IMR-90 (cell line): ENCODE measurements around the gene CXCL3. TPM values are rescaled to one million over a fixed set of nuclear protein-coding genes. Genes with fewer than 3 reads are reported as not detected.

ENCODE experiments used
- ATAC-seq: fragments of 200-7000 bp; cut with Tn5 transposase; 2 replicates; pipeline ENCODE4 v1.9.1; 2020; ENCODE audit warnings: low read depth, mild to moderate bottlenecking, moderate library complexity
- BruUV-seq: library from RNA; stranded (reverse); fragments of 400-500 nt; replicated peaks from 2 replicates; lab custom pipeline; 2021; lab: Mats Ljungman, UMichigan
- CTCF ChIA-PET: fragments of 300-600 bp; formaldehyde crosslinking; extraction: SDS; loops from one replicate; lab custom pipeline; 2021; ENCODE audit warnings: antibody characterized with exemption; lab: Yijun Ruan, JAX
- POLR2A ChIA-PET: fragments of 300-600 bp; sonication (Branson Sonifier 250); formaldehyde crosslinking; loops from one replicate; lab custom pipeline; 2022; ENCODE audit warnings: antibody characterized with exemption; ENCODE audit not compliant: unreplicated experiment; lab: Charles Lee
- DNase-seq: peaks from one replicate; pipeline ENCODE4 v3.0.0; 2013
- H2AFZ ChIP-seq: replicated peaks from 2 replicates; pipeline ENCODE3; 2013; ENCODE audit warnings: low read length, mild to moderate bottlenecking; ENCODE audit not compliant: poor library complexity
- H2AK5ac ChIP-seq: 2 replicates; pipeline ENCODE4 v1.6.1; 2013; ENCODE audit warnings: low read depth, low read length, inconsistent platforms
- H2AK9ac ChIP-seq: replicated peaks from 2 replicates; pipeline ENCODE3; 2013; ENCODE audit warnings: mild to moderate bottlenecking, low read depth, low read length, moderate library complexity; ENCODE audit not compliant: poor library complexity
- H2BK120ac ChIP-seq: 2 replicates; pipeline ENCODE4 v1.6.1; 2013; ENCODE audit warnings: low read depth, low read length, inconsistent platforms
- H2BK15ac ChIP-seq: 3 replicates; pipeline ENCODE4 v1.6.1; 2013; ENCODE audit warnings: low read depth, low read length, inconsistent platforms
- H2BK20ac ChIP-seq: 2 replicates; pipeline ENCODE4 v1.6.1; 2013; ENCODE audit warnings: low read depth, mild to moderate bottlenecking, inconsistent platforms, low read length, moderate library complexity
- H2BK5ac ChIP-seq: 2 replicates; pipeline ENCODE4 v1.6.1; 2013; ENCODE audit warnings: mild to moderate bottlenecking, low read depth, low read length, inconsistent platforms; ENCODE audit not compliant: poor library complexity, severe bottlenecking
- H3K14ac ChIP-seq: replicated peaks from 2 replicates; pipeline ENCODE4 v1.6.1; 2013; ENCODE audit warnings: low read depth, low read length, inconsistent platforms
- H3K18ac ChIP-seq: 2 replicates; pipeline ENCODE4 v1.6.1; 2013; ENCODE audit warnings: low read depth, low read length, control low read depth
- H3K23ac ChIP-seq: 2 replicates; pipeline ENCODE4 v1.6.1; 2013; ENCODE audit warnings: low read depth, low read length, inconsistent platforms
- H3K27ac ChIP-seq: 2 replicates; pipeline ENCODE4 v1.5.1; 2013; ENCODE audit warnings: mild to moderate bottlenecking, control low read depth, low read length; ENCODE audit not compliant: insufficient read depth
- H3K27me3 ChIP-seq: 2 replicates; pipeline ENCODE4 v1.6.1; 2013; ENCODE audit warnings: low read length; ENCODE audit not compliant: control insufficient read depth, insufficient read depth
- H3K36me3 ChIP-seq: 2 replicates; pipeline ENCODE4 v1.6.1; 2013; ENCODE audit warnings: low read length, mixed read lengths; ENCODE audit not compliant: control insufficient read depth, insufficient read depth
- H3K4ac ChIP-seq: 2 replicates; pipeline ENCODE4 v1.6.1; 2013; ENCODE audit warnings: low read depth, low read length, inconsistent platforms
- H3K4me1 ChIP-seq: 2 replicates; pipeline ENCODE4 v1.6.1; 2013; ENCODE audit warnings: low read length, mixed read lengths; ENCODE audit not compliant: control insufficient read depth, insufficient read depth
- H3K4me2 ChIP-seq: 2 replicates; pipeline ENCODE4 v1.6.1; 2013; ENCODE audit warnings: low read depth, mild to moderate bottlenecking, control low read depth, low read length, moderate library complexity
- H3K4me3 ChIP-seq: 2 replicates; pipeline ENCODE4 v1.5.1; 2013; ENCODE audit warnings: low read depth, mild to moderate bottlenecking, control low read depth, low read length, moderate library complexity; ENCODE audit not compliant: insufficient read depth
- H3K56ac ChIP-seq: 2 replicates; pipeline ENCODE4 v1.6.1; 2013; ENCODE audit warnings: low read length, inconsistent platforms; ENCODE audit not compliant: insufficient read depth; ENCODE audit errors: extremely low read depth
- H3K79me1 ChIP-seq, 2 experiments: 2 replicates each; pipeline ENCODE4 v1.6.1; 2013; ENCODE audit warnings: low read length in 2 of 2, inconsistent platforms in 1 of 2, low read depth in 1 of 2
- H3K9ac ChIP-seq: 2 replicates; pipeline ENCODE4 v1.6.1; 2013; ENCODE audit warnings: low read depth, low read length, control low read depth
- H3K9me1 ChIP-seq: 2 replicates; pipeline ENCODE4 v1.6.1; 2013; ENCODE audit warnings: low read length, inconsistent platforms; ENCODE audit not compliant: insufficient read depth
- H3K9me3 ChIP-seq: 2 replicates; pipeline ENCODE4 v1.6.1; 2013; ENCODE audit warnings: low read length; ENCODE audit not compliant: control insufficient read depth, insufficient read depth
- H4K20me1 ChIP-seq: 2 replicates; pipeline ENCODE4 v1.6.1; 2013; ENCODE audit warnings: low read length, inconsistent platforms; ENCODE audit not compliant: insufficient read depth
- H4K5ac ChIP-seq: 2 replicates; pipeline ENCODE4 v1.6.1; 2013; ENCODE audit warnings: mild to moderate bottlenecking, low read depth, low read length, control low read depth
- H4K8ac ChIP-seq, 2 experiments: 2 replicates each; pipeline ENCODE4 v1.6.1; 2013; ENCODE audit warnings: low read depth in 2 of 2, low read length in 2 of 2, control low read depth in 1 of 2, inconsistent platforms in 1 of 2
- H4K91ac ChIP-seq: 2 replicates; pipeline ENCODE4 v1.6.1; 2013; ENCODE audit warnings: low read depth, low read length, inconsistent platforms; ENCODE audit not compliant: insufficient read depth
- BHLHE40 ChIP-seq: fragments of 150-350 bp; IDR thresholded peaks from 2 replicates; pipeline ENCODE4 v1.6.1; 2016; ENCODE audit warnings: mild to moderate bottlenecking, low read depth, low read length
- CHD1 ChIP-seq: IDR thresholded peaks from 2 replicates; pipeline ENCODE4 v1.6.1; 2012; ENCODE audit warnings: low read depth, low read length, improper control_type of control experiment
- FOS ChIP-seq: fragments of 150-350 bp; IDR thresholded peaks from 2 replicates; pipeline ENCODE4 v1.6.1; 2016; ENCODE audit warnings: low read depth, low read length
- MAFK ChIP-seq: IDR thresholded peaks from 2 replicates; pipeline ENCODE4 v1.6.1; 2012; ENCODE audit warnings: low read depth, low read length, improper control_type of control experiment
- MAZ ChIP-seq: IDR thresholded peaks from 2 replicates; pipeline ENCODE4 v1.6.1; 2012; ENCODE audit warnings: low read depth, mild to moderate bottlenecking, low read length, improper control_type of control experiment, moderate library complexity, borderline replicate concordance
- MXI1 ChIP-seq: IDR thresholded peaks from 2 replicates; pipeline ENCODE4 v1.6.1; 2012; ENCODE audit warnings: low read depth, mild to moderate bottlenecking, low read length, moderate library complexity, borderline replicate concordance
- POLR2A ChIP-seq: IDR thresholded peaks from 2 replicates; pipeline ENCODE4 v1.6.1; 2012; ENCODE audit warnings: mild to moderate bottlenecking, low read depth, low read length
- RAD21 ChIP-seq: IDR thresholded peaks from 2 replicates; pipeline ENCODE4 v1.6.1; 2012; ENCODE audit warnings: low read length, improper control_type of control experiment
- RCOR1 ChIP-seq: IDR thresholded peaks from 2 replicates; pipeline ENCODE4 v1.6.1; 2012; ENCODE audit warnings: mild to moderate bottlenecking, low read length, improper control_type of control experiment; ENCODE audit not compliant: insufficient replicate concordance
- RFX5 ChIP-seq: IDR thresholded peaks from 2 replicates; pipeline ENCODE4 v1.8.0; 2012; ENCODE audit warnings: low read depth, mild to moderate bottlenecking, low read length, moderate library complexity
- SMC3 ChIP-seq: fragments of 150-350 bp; IDR thresholded peaks from 2 replicates; pipeline ENCODE4 v1.6.1; 2016; ENCODE audit warnings: low read depth, mild to moderate bottlenecking, antibody characterized with exemption, low read length, moderate library complexity
- USF2 ChIP-seq: fragments of 150-350 bp; IDR thresholded peaks from 2 replicates; pipeline ENCODE4 v1.6.1; 2017; ENCODE audit warnings: mild to moderate bottlenecking, antibody characterized with exemption, low read length, low read depth
- WGBS, 2 experiments: methylation state at CpG; one replicate each; pipeline versions ENCODE4 v1.1.5 to v1.1.7; 2013; ENCODE audit warnings: missing lambda C conversion rate in 2 of 2; ENCODE audit not compliant: insufficient read length in 1 of 2; ENCODE audit errors: extremely low coverage in 2 of 2; 5-methylcytosine and 5-hydroxymethylcytosine counted together
- dilution Hi-C: fragments of 300-500 bp; cut with HindIII; formaldehyde crosslinking; loops from one replicate; pipeline ENCODE4 v1.14.3; 2018; ENCODE audit warnings: low sequenced_read_pairs; ENCODE audit not compliant: unreplicated experiment
- in situ Hi-C: fragments of 300-500 bp; cut with MboI; formaldehyde crosslinking; loops from 3 replicates; pipeline ENCODE4 v1.14.3; 2019; ENCODE audit warnings: low sequenced_read_pairs, inconsistent platforms, mixed read lengths
- intact Hi-C: fragments of 100-400 bp; cut with micrococcal nuclease; formaldehyde crosslinking; loops from 2 replicates; pipeline ENCODE4 v1.10.0; 2022
- polyA plus RNA-seq, 3 experiments: library from polyadenylated mRNA; depleted of rRNA; stranded (reverse); fragments of >200 nt; gene quantifications; 2 replicates each; pipeline ENCODE4 v1.2.3, GENCODE V29; 2012; ENCODE audit warnings: low replicate concordance in 1 of 3
- total RNA-seq: library from RNA; depleted of rRNA; stranded (reverse); fragments of >200 nt; gene quantifications from 2 replicates; pipeline ENCODE4 v1.2.3, GENCODE V29; 2012
- TF ChIP-seq, protein P1 (sequence below): conservative IDR thresholded peaks from 2 replicates; pipeline ENCODE4 v1.5.1; 2012; ENCODE audit warnings: mild to moderate bottlenecking, low read depth, low read length, improper control_type of control experiment

CXCL3 gene
- total and polyA plus RNA-seq, 2 of the 4 experiments (the other 2 are of a cell fraction): 0.18 to 0.74 TPM

- Histone ChIP-seq H3K36me3 (no peaks in the 10 kb centered on the region), H3K4me2 (no peak overlapping the region), H4K5ac (no peak overlapping the region), H4K91ac (peak overlapping the region; percentile 53), H3K4me1 (peaks cover 3% of the 10 kb centered on the region), H2AK5ac (no peak overlapping the region), H3K4me3 (no peak overlapping the region), H3K9me3 (0 out of 2 replicates have a peak, but pooled peaks cover 2% of the 10 kb centered on the region), H4K8ac (peak overlapping the region in 1 of 2 experiments; percentile 11; a peak in 1 of 4 replicates), H2AFZ (no peak overlapping the region), H3K56ac (no peak overlapping the region), H4K20me1 (no peaks in the 10 kb centered on the region), H3K9me1 (no peaks in the 10 kb centered on the region; the same call in 1 of the 2 replicates), H2BK120ac (peak overlapping the region; percentile 81), H2AK9ac (no peak overlapping the region), H2BK20ac (peak overlapping the region; percentile 52; the same call in 1 of the 2 replicates), H2BK15ac (no peak overlapping the region), H3K4ac (0 out of 2 replicates have a peak overlapping the region, but pooled peaks have one; percentile 13), H3K18ac (no peak overlapping the region; the same call in 1 of the 2 replicates), H3K79me1 (no peaks in the 10 kb centered on the region), H3K23ac (no peak overlapping the region), H2BK5ac (no peak overlapping the region), H3K27ac (no peak overlapping the region), H3K14ac (no peak overlapping the region), H3K27me3 (no peaks in the 10 kb centered on the region), H3K9ac (no peak overlapping the region)
- no TSS peak for BruUV-seq
- in situ Hi-C loops: no loop called here
- no peak for TF ChIP-seq SMC3
- TF ChIP-seq, protein P1, sequence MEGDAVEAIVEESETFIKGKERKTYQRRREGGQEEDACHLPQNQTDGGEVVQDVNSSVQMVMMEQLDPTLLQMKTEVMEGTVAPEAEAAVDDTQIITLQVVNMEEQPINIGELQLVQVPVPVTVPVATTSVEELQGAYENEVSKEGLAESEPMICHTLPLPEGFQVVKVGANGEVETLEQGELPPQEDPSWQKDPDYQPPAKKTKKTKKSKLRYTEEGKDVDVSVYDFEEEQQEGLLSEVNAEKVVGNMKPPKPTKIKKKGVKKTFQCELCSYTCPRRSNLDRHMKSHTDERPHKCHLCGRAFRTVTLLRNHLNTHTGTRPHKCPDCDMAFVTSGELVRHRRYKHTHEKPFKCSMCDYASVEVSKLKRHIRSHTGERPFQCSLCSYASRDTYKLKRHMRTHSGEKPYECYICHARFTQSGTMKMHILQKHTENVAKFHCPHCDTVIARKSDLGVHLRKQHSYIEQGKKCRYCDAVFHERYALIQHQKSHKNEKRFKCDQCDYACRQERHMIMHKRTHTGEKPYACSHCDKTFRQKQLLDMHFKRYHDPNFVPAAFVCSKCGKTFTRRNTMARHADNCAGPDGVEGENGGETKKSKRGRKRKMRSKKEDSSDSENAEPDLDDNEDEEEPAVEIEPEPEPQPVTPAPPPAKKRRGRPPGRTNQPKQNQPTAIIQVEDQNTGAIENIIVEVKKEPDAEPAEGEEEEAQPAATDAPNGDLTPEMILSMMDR: no peak
- TF ChIP-seq RCOR1: no peak
- no peak for TF ChIP-seq RAD21
- no peak for TF ChIP-seq USF2
- TF ChIP-seq MXI1: no peak
- no peak for TF ChIP-seq CHD1
- no peak for TF ChIP-seq POLR2A
- TF ChIP-seq MAZ: no peak
- no peak for TF ChIP-seq FOS
- no peak for TF ChIP-seq RFX5
- no peak for TF ChIP-seq BHLHE40
- no peak for TF ChIP-seq MAFK
- no CpG with 5 or more reads among the region's 4 CpGs for WGBS, 2 experiments
- ATAC-seq (no peak), DNase-seq (no peak)
- intact Hi-C loops: no loop called here
- ChIA-PET CTCF (no interaction called here), POLR2A (no interaction called here)
- dilution Hi-C loops: no loop called here
Observed at GRCh38 chr4:74058048-74058651, 19.7 kb upstream of the CXCL3 start.
